Measurements from ENCODE around the gene OTOL1. TPM values are rescaled to one million over a fixed set of nuclear protein-coding genes. Genes with fewer than 3 reads are reported as not detected.

OTOL1 gene
- total RNA-seq, 1 donor from 2014 or later = not detected

DNA sequence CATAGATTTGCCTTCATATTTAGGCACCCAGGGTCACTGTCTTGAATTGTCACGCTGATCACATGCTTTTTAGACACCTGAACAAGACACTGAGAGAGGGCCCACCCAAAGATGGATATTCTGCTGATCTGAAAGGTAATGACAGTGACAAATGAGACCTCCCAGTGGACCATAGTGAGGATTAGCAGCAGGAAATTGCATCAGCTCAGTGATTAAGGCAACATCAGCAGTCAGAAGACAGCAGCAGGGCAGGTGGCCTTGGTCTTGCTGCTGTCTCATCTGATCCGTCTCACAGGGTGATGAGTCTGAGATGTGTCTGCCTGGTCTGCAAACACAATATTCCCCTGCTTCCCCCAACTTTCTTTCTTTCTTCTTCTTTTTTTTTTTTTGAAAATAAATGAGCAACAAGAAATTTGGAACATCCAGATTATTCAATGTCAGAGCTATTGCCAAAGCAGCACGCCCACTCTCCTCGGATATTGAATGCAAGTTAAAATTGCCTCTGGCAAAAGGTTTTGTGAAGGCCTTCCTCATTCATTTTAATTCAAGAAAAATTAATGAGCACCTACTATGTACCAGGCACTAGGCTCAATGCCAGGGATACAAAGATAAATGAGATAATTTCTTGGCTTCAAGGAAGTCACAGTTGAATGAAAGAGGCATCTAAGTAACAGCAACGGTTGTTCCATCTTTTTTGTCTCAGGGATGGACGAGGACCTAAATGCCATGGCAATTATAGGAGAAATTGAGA is 14.1 kb downstream of the OTOL1 start:
- Histone ChIP-seq H3K4me3 (ENCODE audit: low read depth, low read length) (no peak overlapping the region), H3K27me3 (ENCODE audit: control insufficient read depth, insufficient read depth, low read length) (no peaks in the 10 kb centered on the region), H3K36me3 (ENCODE audit: control insufficient read depth, insufficient read depth, low read length) (no peaks in the 10 kb centered on the region)
- no peak for DNase-seq (ENCODE audit: low read depth)
- TF ChIP-seq, protein P1, sequence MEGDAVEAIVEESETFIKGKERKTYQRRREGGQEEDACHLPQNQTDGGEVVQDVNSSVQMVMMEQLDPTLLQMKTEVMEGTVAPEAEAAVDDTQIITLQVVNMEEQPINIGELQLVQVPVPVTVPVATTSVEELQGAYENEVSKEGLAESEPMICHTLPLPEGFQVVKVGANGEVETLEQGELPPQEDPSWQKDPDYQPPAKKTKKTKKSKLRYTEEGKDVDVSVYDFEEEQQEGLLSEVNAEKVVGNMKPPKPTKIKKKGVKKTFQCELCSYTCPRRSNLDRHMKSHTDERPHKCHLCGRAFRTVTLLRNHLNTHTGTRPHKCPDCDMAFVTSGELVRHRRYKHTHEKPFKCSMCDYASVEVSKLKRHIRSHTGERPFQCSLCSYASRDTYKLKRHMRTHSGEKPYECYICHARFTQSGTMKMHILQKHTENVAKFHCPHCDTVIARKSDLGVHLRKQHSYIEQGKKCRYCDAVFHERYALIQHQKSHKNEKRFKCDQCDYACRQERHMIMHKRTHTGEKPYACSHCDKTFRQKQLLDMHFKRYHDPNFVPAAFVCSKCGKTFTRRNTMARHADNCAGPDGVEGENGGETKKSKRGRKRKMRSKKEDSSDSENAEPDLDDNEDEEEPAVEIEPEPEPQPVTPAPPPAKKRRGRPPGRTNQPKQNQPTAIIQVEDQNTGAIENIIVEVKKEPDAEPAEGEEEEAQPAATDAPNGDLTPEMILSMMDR (IDR thresholded peaks at IDR 0.05; ENCODE audit: insufficient read depth, low read length, poor library complexity, severe bottlenecking) = no peak

DNA sequence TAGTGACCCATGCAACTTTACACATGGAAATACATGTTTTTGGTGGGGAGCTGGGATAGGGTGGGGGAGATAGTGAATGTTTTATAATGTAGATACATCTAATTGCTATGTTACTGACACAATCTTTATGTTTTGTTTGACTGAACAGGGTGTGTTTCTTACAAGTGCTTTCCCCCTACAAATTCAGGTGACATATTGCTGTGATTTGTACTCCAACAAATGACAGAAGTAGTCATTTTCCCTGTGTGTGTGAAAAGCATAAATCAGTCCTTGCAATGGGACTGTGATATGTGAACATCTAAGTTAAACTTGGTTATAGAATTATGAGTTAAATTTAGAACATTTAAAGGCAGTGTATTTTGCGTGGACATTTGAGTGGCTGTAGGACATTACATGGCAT is 27.3 kb downstream of the OTOL1 start:
- H3K4me3 ChIP-seq (ENCODE audit: low read depth, low read length) = no peak overlapping the region
- DNase-seq (ENCODE audit: low read depth) = no peak
- H3K27me3 ChIP-seq (ENCODE audit: control insufficient read depth, insufficient read depth, low read length) = no peaks in the 10 kb centered on the region
- TF ChIP-seq, protein P1 (IDR thresholded peaks at IDR 0.05; ENCODE audit: insufficient read depth, low read length, poor library complexity, severe bottlenecking) = no peak
- no peaks in the 10 kb centered on the region for H3K36me3 ChIP-seq (ENCODE audit: control insufficient read depth, insufficient read depth, low read length)

DNA sequence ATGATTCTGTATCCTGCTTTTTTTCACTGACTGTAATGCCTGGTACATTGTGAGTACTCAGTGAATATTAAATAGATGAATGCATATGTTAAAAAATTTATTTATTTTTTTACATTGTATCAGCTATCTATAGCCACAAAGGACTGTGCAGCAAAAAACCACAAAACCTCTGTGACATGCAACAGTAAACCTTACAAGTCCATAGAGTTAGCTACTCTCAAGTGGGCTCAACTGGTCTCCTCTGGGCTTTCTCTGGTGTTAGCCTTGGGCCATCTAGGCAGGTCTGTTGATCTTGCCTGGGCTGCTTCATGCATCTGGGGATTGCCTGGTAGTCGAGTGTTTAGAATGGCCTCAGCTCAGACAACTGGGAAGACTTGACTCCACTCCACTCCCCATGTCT is 35.3 kb downstream of the OTOL1 start:
- TF ChIP-seq, protein P1 (IDR thresholded peaks at IDR 0.05; ENCODE audit: insufficient read depth, low read length, poor library complexity, severe bottlenecking) = no peak
- no peaks in the 10 kb centered on the region for H3K27me3 ChIP-seq (ENCODE audit: control insufficient read depth, insufficient read depth, low read length)

DNA sequence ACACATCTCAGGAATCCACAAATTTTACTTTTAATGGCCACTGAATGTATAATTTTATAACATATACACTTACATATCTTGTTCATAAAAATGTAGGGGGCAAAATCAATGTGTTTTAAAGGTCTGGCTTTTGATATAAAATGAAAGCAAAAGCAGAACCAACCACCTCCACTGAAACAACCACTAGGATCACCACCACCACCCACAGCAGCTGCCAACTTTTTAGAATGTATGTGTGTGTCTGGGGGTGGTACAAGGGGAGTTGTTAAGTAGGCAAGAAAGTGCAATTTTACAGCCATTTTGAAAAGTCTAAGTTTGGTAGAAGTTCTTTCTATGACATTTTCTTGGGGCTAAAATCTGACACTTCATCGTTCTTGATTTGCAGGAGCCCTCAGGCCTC is 44.0 kb downstream of the OTOL1 start:
- H3K4me3 ChIP-seq (ENCODE audit: low read depth, low read length) = no peak overlapping the region
- TF ChIP-seq, protein P1 (IDR thresholded peaks at IDR 0.05; ENCODE audit: insufficient read depth, low read length, poor library complexity, severe bottlenecking) = no peak
- DNase-seq (ENCODE audit: low read depth) = no peak
- H3K36me3 ChIP-seq (ENCODE audit: control insufficient read depth, insufficient read depth, low read length) = no peaks in the 10 kb centered on the region
- no peaks in the 10 kb centered on the region for H3K27me3 ChIP-seq (ENCODE audit: control insufficient read depth, insufficient read depth, low read length)

More for the DNA sequence above, 35.3 kb downstream of the OTOL1 start:
- no peaks in the 10 kb centered on the region for H3K36me3 ChIP-seq (ENCODE audit: control insufficient read depth, insufficient read depth, low read length)
- H3K4me3 ChIP-seq (ENCODE audit: low read depth, low read length) = no peak overlapping the region
- DNase-seq (ENCODE audit: low read depth) = no peak

DNA sequence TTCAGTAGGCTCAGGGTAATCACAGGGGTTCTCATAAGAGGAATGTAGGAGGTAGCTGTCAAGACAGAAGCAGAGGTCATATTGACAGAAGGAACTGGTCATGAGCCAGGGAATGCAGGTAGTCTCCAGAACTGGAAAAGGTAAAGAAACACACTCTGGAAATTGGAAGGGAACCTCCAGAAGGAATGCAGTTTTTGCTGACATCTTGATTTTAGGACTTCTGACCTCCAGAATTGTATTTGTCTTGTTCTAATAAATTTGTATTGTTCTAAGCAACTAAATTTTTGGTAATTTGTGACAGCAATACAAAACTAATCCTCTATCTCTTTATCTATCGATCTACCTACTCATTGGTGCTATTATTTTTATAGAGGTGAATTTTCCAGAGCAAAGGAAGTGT is 49.2 kb downstream of the OTOL1 start:
- Histone ChIP-seq H3K36me3 (ENCODE audit: control insufficient read depth, insufficient read depth, low read length) (no peaks in the 10 kb centered on the region), H3K4me3 (ENCODE audit: low read depth, low read length) (no peak overlapping the region), H3K27me3 (ENCODE audit: control insufficient read depth, insufficient read depth, low read length) (no peaks in the 10 kb centered on the region)
- no peak for DNase-seq (ENCODE audit: low read depth)
- TF ChIP-seq, protein P1 (IDR thresholded peaks at IDR 0.05; ENCODE audit: insufficient read depth, low read length, poor library complexity, severe bottlenecking) = no peak

DNA sequence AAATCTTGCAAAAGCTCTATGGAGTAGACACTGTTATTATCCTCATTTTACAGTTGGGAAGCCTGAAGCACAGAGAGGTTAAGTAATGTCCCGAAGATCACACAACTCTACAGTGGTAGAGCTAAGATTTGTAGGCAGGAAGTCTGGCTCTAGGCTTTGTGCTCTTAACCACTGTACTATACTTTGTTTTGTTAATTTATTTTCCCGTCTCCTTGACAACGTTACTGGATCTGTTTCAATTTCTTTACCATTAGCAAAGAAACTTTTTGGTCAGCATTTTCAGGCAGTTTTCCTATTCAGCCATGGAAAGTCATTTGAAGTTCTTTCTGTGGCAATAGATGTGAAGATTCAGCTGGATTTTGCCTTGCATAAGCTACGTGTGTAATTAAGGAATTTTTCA is 51.7 kb downstream of the OTOL1 start:
- no peak for DNase-seq (ENCODE audit: low read depth)
- Histone ChIP-seq H3K4me3 (ENCODE audit: low read depth, low read length) (no peak overlapping the region), H3K36me3 (ENCODE audit: control insufficient read depth, insufficient read depth, low read length) (no peaks in the 10 kb centered on the region), H3K27me3 (ENCODE audit: control insufficient read depth, insufficient read depth, low read length) (no peaks in the 10 kb centered on the region)
- TF ChIP-seq, protein P1 (IDR thresholded peaks at IDR 0.05; ENCODE audit: insufficient read depth, low read length, poor library complexity, severe bottlenecking) = no peak
